NCI-H1694 treated with DMSO at 0.1 percent for 48 hours (cell line): ENCODE results near the gene PRKCSH.
A peak's percentile ranks its signal among the peaks of the same experiment; 100 is the strongest.

Source experiments
- DNase-seq: peaks from one replicate; lab custom pipeline; 2025; lab: John Stamatoyannopoulos, UW

The PRKCSH gene

GRCh38 chr19:11478167-11479089 is 43.0 kb downstream of the PRKCSH start:
- DNase-seq = no peak

GRCh38 chr19:11479090-11479897 is 43.9 kb downstream of the PRKCSH start:
- peak; percentile 21 for DNase-seq

GRCh38 chr19:11479898-11480714 is 44.7 kb downstream of the PRKCSH start:
- DNase-seq = no peak

GRCh38 chr19:11480715-11481533 is 45.5 kb downstream of the PRKCSH start, which contains the start of gene ELAVL3:
Gene ELAVL3, minus strand, starts transcription at chr19:11481046. Its CDS starts 438 bp downstream, at chr19:11480608.
- peak; percentile 7 for DNase-seq

- DNase-seq = peak; percentile 94
These were observed 46.3 kb downstream of the PRKCSH start for GRCh38 chr19:11481534-11482383.

- DNase-seq = peak; percentile 67
These were observed 47.1 kb downstream of the PRKCSH start for GRCh38 chr19:11482384-11483050.

- no peak for DNase-seq
These were observed 48.1 kb downstream of the PRKCSH start for GRCh38 chr19:11483366-11484111.

GRCh38 chr19:11485245-11485837 is 49.9 kb downstream of the PRKCSH start:
- no peak for DNase-seq

GRCh38 chr19:11486661-11487503 is 51.4 kb downstream of the PRKCSH start:
- DNase-seq = no peak

GRCh38 chr19:11489378-11489777 is 53.9 kb downstream of the PRKCSH start:
- no peak for DNase-seq

- peak; percentile 28 for DNase-seq
These were observed 59.3 kb downstream of the PRKCSH start for GRCh38 chr19:11494634-11495285.

- peak; percentile 34 for DNase-seq
These were observed 60.0 kb downstream of the PRKCSH start for GRCh38 chr19:11495481-11495880.

- no peak for DNase-seq
These were observed 60.5 kb downstream of the PRKCSH start for GRCh38 chr19:11495885-11496284.

- peak; percentile 19 for DNase-seq
These were observed 61.1 kb downstream of the PRKCSH start for GRCh38 chr19:11496391-11497163.

- no peak for DNase-seq
These were observed 63.8 kb downstream of the PRKCSH start for GRCh38 chr19:11499220-11499726.

GRCh38 chr19:11499890-11500420 is 64.5 kb downstream of the PRKCSH start:
- DNase-seq = no peak
